GM12874 (cell line): ENCODE measurements around the gene EEF2K.

ENCODE experiments used
- CTCF ChIP-seq: IDR thresholded peaks from 2 replicates; pipeline ENCODE4 v1.5.1; 2011; ENCODE audit warnings: low read depth, mild to moderate bottlenecking, control low read depth, low read length, moderate library complexity; ENCODE audit not compliant: insufficient read depth

EEF2K gene

GRCh38 chr16:22282254-22282892 lies 76.3 kb downstream of the EEF2K start:
- TF ChIP-seq CTCF: no peak

GRCh38 chr16:22284637-22285036 lies 78.6 kb downstream of the EEF2K start:
- TF ChIP-seq CTCF: no peak

GRCh38 chr16:22285080-22285479 lies 79.0 kb downstream of the EEF2K start:
- no peak for TF ChIP-seq CTCF

- TF ChIP-seq CTCF: no peak
Observed at GRCh38 chr16:22291020-22291419, 84.9 kb downstream of the EEF2K start.

GRCh38 chr16:22291860-22292318 lies 85.8 kb downstream of the EEF2K start:
- no peak for TF ChIP-seq CTCF

GRCh38 chr16:22292320-22292719 lies 86.2 kb downstream of the EEF2K start:
- TF ChIP-seq CTCF: no peak

- TF ChIP-seq CTCF: no peak
Observed at GRCh38 chr16:22293137-22294106, 87.3 kb downstream of the EEF2K start.
